ENCODE measurements around the gene CNN2. TPM values are rescaled to one million over a fixed set of nuclear protein-coding genes. Genes with fewer than 3 reads are reported as not detected.
A peak's percentile ranks its signal among the peaks of the same experiment; 100 is the strongest.

The CNN2 gene
- total and polyA plus RNA-seq, 2 of the 13 experiments (the other 11 are each of a cell fraction or from before 2014, with no cell fraction given), result 63.6 to 70.0 TPM

GRCh38 chr19:1085676-1086442 is 59.5 kb downstream of the CNN2 start (continued):
- no peak for TF ChIP-seq ZNF710 (CRISPR knock-in tag; IDR thresholded peaks at IDR 0.05; ENCODE audit: borderline replicate concordance)
- TF ChIP-seq ZNF703 (CRISPR knock-in tag; IDR thresholded peaks at IDR 0.05; ENCODE audit: borderline replicate concordance), result no peak
- TF ChIP-seq IRX3 (CRISPR knock-in tag; IDR thresholded peaks at IDR 0.05; ENCODE audit: borderline replicate concordance, low read depth), result no peak
- no peak for TF ChIP-seq ZNF503 (CRISPR knock-in tag; IDR thresholded peaks at IDR 0.05)
- 0 out of 2 replicates have a peak, but pooled peaks have one; percentile 15 for TF ChIP-seq TARDBP (CRISPR knock-in tag; IDR thresholded peaks at IDR 0.05)
- no peak for TF ChIP-seq IKZF4 (CRISPR knock-in tag; IDR thresholded peaks at IDR 0.05; ENCODE audit: borderline replicate concordance, low read depth, not compliant biosample characterization)
- no peak for TF ChIP-seq ZSCAN31 (CRISPR knock-in tag; IDR thresholded peaks at IDR 0.05; ENCODE audit: low read depth)
- TF ChIP-seq ZNF280B (CRISPR knock-in tag; IDR thresholded peaks at IDR 0.05; ENCODE audit: borderline replicate concordance), result no peak
- TF ChIP-seq SP4 (CRISPR knock-in tag; IDR thresholded peaks at IDR 0.05), result no peak
- peak; percentile 35; the same call in 1 of the 2 replicates for TF ChIP-seq ZNF687 (CRISPR knock-in tag; IDR thresholded peaks at IDR 0.05)
- peak; percentile 17 for TF ChIP-seq PHF5A (CRISPR knock-in tag; IDR thresholded peaks at IDR 0.05; ENCODE audit: low read depth, unreplicated experiment)
- TF ChIP-seq PRDM10 (CRISPR knock-in tag; IDR thresholded peaks at IDR 0.05; ENCODE audit: low read depth), result no peak
- no peak for TF ChIP-seq ZNF33B (CRISPR knock-in tag; IDR thresholded peaks at IDR 0.05)

Data from HepG2 (cell line).